ENCODE data around the gene MOXD1. TPM values are rescaled to one million over a fixed set of nuclear protein-coding genes. Genes with fewer than 3 reads are reported as not detected.
A peak's percentile ranks its signal among the peaks of the same experiment; 100 is the strongest.

The MOXD1 gene
- total RNA-seq, 4 donors from 2014 or later, result 1.2 to 4.1 (median 3.8) TPM; not detected in 1

DNA sequence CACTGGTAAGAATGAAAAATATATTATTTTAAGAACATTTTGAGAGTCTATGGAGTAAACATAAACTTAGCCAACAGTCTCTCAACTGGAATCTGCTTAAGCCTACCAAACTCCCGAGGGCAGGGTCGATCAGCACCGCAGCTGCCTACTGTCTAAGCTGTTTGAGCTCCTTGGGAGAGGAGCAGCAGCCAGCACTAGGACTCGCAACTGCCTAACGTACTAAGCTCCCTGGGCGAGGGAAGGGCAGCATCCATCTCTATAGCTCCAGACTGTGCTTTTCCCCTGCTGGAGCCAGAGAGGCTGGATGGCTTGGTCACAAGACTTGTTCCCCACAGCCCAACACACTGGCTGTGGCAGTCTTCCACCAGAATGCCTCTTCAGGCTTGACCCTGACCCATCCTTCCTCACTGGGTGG is 96.4 kb downstream of the MOXD1 start:
- H3K27ac ChIP-seq, result no peak overlapping the region
- no peaks in the 10 kb centered on the region for H3K27me3 ChIP-seq
- DNase-seq, result peak in 1 of 3 donors; percentile 43
- no peak overlapping the region for H3K4me3 ChIP-seq
- no peaks in the 10 kb centered on the region for H3K36me3 ChIP-seq
- H3K4me1 ChIP-seq, result no peaks in the 10 kb centered on the region
- TF ChIP-seq, protein P1, sequence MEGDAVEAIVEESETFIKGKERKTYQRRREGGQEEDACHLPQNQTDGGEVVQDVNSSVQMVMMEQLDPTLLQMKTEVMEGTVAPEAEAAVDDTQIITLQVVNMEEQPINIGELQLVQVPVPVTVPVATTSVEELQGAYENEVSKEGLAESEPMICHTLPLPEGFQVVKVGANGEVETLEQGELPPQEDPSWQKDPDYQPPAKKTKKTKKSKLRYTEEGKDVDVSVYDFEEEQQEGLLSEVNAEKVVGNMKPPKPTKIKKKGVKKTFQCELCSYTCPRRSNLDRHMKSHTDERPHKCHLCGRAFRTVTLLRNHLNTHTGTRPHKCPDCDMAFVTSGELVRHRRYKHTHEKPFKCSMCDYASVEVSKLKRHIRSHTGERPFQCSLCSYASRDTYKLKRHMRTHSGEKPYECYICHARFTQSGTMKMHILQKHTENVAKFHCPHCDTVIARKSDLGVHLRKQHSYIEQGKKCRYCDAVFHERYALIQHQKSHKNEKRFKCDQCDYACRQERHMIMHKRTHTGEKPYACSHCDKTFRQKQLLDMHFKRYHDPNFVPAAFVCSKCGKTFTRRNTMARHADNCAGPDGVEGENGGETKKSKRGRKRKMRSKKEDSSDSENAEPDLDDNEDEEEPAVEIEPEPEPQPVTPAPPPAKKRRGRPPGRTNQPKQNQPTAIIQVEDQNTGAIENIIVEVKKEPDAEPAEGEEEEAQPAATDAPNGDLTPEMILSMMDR (IDR thresholded peaks at IDR 0.05), result no peak
- TF ChIP-seq POLR2A (IDR thresholded peaks at IDR 0.05), result no peak
- H3K9me3 ChIP-seq, result no peaks in the 10 kb centered on the region

- Histone ChIP-seq H3K4me3 (no peak overlapping the region), H3K4me1 (no peaks in the 10 kb centered on the region), H3K9me3 (no peaks in the 10 kb centered on the region), H3K36me3 (no peaks in the 10 kb centered on the region), H3K27ac (no peak overlapping the region), H3K27me3 (no peaks in the 10 kb centered on the region)
- peak in 2 of 3 donors; percentile 47 to 63 for DNase-seq
- no peak for TF ChIP-seq POLR2A (IDR thresholded peaks at IDR 0.05)
- TF ChIP-seq, protein P1 (IDR thresholded peaks at IDR 0.05), result peak; percentile 24 to 67 (median 62)
These were observed 100.8 kb downstream of the MOXD1 start for GRCh38 chr6:132300323-132300949.

DNA sequence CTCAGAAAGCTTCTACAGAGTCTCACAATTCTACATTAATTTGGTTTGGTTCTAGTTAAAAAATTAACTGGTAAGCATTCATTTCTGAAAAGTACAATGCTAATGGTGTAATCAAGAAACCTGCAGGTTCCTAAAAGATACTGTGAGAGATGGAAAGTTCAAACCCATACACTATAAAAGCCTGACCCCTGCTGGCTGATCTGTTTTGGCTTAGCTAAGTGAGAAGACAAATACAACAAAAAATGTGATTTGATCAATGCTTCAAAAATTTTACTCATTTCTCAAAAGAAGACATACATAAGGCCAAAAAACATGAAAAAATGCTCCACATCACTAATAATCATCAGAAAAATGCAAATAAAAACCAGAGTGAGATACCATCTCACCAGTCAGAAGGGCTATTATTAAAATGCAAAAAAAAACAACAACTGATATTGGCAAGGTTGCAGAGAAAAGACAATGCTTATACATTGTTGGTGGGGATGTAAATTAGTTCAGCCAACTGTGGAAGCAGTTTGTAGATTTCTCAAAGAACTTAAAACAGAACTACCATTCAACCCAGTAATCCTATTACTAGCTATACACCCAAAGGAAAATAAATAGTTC is 102.8 kb downstream of the MOXD1 start:
- H3K27ac ChIP-seq, result no peak overlapping the region
- TF ChIP-seq POLR2A (IDR thresholded peaks at IDR 0.05), result no peak
- TF ChIP-seq, protein P1 (IDR thresholded peaks at IDR 0.05), result peak in 5 of 6 experiments; percentile 50 to 67 (median 63)
- no peaks in the 10 kb centered on the region for H3K4me1 ChIP-seq
- no peaks in the 10 kb centered on the region for H3K27me3 ChIP-seq
- no peaks in the 10 kb centered on the region for H3K36me3 ChIP-seq
- no peak overlapping the region for H3K4me3 ChIP-seq
- H3K9me3 ChIP-seq, result no peaks in the 10 kb centered on the region
- peak in 2 of 3 donors; percentile 56 to 75 for DNase-seq

DNA sequence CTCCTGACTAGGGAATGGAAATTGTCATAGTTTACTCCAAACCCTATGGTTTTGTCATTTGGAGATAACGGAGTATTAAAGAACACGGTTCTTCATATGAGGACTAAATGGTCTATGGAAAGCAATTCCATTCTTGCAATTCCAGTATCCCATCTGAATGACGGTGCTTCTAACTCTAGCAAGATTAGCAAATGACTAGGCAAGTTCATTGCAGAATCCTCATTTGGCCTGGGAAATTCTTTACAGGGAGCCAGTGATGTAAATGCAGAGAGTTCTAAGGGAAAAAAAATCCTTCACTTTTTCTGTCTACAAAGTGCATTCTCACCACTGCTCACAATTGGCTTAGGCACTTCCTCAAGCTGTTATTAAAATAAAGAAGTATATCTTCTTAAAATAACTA is 111.5 kb downstream of the MOXD1 start:
- no peaks in the 10 kb centered on the region for H3K27me3 ChIP-seq
- peaks cover 0 to 7% (median 0%) of the 10 kb centered on the region in 4 donors for H3K4me1 ChIP-seq
- H3K9me3 ChIP-seq, result no peaks in the 10 kb centered on the region
- no peak overlapping the region for H3K27ac ChIP-seq
- H3K4me3 ChIP-seq, result no peak overlapping the region
- no peak for DNase-seq
- TF ChIP-seq, protein P1 (IDR thresholded peaks at IDR 0.05), result no peak
- TF ChIP-seq POLR2A (IDR thresholded peaks at IDR 0.05), result no peak
- H3K36me3 ChIP-seq, result no peaks in the 10 kb centered on the region

DNA sequence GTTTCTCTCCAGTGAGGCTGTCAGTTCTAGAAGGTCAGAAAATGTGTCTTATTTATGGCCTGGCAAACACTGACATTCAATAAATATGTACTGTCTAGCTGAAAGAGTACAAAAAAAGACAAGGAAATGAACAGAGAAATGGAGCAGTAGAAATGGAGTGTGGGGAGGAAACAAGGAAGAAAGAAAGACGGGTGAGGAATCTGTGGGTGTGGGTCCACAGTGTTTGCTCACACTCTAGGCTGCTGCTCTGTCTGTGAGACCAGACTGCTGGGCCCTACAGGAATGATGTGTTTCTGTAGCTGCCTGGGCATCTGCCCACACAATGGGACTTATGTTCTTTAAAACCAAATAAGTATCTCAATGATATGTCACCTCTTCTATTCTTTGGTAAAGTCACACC is 114.2 kb downstream of the MOXD1 start:
- no peaks in the 10 kb centered on the region for H3K27me3 ChIP-seq
- H3K4me1 ChIP-seq, result peaks cover 0 to 7% (median 0%) of the 10 kb centered on the region in 4 donors
- no peaks in the 10 kb centered on the region for H3K9me3 ChIP-seq
- H3K4me3 ChIP-seq, result no peak overlapping the region
- H3K27ac ChIP-seq, result no peak overlapping the region
- H3K36me3 ChIP-seq, result no peaks in the 10 kb centered on the region
- DNase-seq, result no peak
- no peak for TF ChIP-seq POLR2A (IDR thresholded peaks at IDR 0.05)
- TF ChIP-seq, protein P1 (IDR thresholded peaks at IDR 0.05), result no peak
